ENCODE measurements around the gene UBE2V1. TPM values are rescaled to one million over a fixed set of nuclear protein-coding genes. Genes with fewer than 3 reads are reported as not detected.

The UBE2V1 gene
- total RNA-seq, 1 donor, result 105 TPM

- no peak for TF ChIP-seq CTCF (IDR thresholded peaks at IDR 0.05; ENCODE audit: insufficient read depth, low read length)
Measured at GRCh38 chr20:50056951-50057713, 55.8 kb downstream of the UBE2V1 start.

DNA sequence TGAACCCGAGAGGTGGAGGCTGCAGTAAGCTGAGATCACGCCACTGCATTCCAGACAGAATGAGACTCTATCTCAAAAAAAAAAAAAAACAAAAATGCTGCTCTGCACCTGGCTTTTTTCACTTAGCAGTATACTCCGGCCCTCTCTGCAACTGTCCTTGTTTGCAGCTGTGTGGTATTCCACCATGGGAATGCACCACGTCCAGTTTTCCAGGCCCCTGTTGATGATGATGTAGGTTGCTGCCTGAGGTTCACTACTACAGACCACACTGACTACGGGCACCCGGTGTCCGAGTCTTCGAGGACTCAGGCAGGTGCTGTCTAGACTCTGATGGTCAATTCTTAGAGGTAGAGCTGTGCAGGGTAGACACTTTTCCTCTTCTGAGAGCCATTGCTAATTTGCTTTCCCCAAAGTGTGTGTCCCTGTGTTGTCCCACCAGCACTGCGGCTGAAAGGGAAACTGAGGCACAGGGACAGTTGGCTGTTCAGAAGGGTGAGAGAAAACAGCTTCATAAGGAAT is 56.5 kb downstream of the UBE2V1 start:
- TF ChIP-seq CTCF (IDR thresholded peaks at IDR 0.05; ENCODE audit: insufficient read depth, low read length), result no peak
- DNase-seq (ENCODE audit: low read depth), result no peak
- no peak overlapping the region for H3K4me3 ChIP-seq (ENCODE audit: low read depth, low read length)

More at GRCh38 chr20:50056951-50057713, 55.8 kb downstream of the UBE2V1 start:
- H3K4me3 ChIP-seq (ENCODE audit: low read depth, low read length), result no peak overlapping the region
- no peak for DNase-seq (ENCODE audit: low read depth)

GRCh38 chr20:50055524-50056083 is 57.3 kb downstream of the UBE2V1 start:
- no peak for DNase-seq (ENCODE audit: low read depth)
- no peak for TF ChIP-seq CTCF (IDR thresholded peaks at IDR 0.05; ENCODE audit: insufficient read depth, low read length)
- no peak overlapping the region for H3K4me3 ChIP-seq (ENCODE audit: low read depth, low read length)

GRCh38 chr20:50054626-50055511 is 58.1 kb downstream of the UBE2V1 start:
- DNase-seq (ENCODE audit: low read depth), result peak; percentile 60
- no peak for TF ChIP-seq CTCF (IDR thresholded peaks at IDR 0.05; ENCODE audit: insufficient read depth, low read length)
- H3K4me3 ChIP-seq (ENCODE audit: low read depth, low read length), result no peak overlapping the region

DNA sequence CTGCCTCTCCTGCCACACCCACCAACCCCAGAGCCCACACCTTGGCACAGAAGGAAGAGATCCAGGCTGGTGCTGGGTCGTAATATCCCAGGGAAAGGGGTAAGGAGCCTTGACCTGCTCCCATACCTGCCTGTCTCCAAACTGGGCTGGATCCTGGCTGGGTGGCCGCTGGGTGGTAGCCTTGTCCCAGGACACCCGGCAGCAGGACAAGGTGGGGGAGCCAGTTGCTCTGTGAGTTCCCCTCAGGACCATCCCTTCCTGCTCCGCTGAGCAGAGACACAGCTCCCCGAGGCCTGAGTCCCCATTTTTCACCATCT is 58.8 kb downstream of the UBE2V1 start:
- no peak for TF ChIP-seq CTCF (IDR thresholded peaks at IDR 0.05; ENCODE audit: insufficient read depth, low read length)
- no peak for DNase-seq (ENCODE audit: low read depth)

GRCh38 chr20:50053362-50054230 is 59.4 kb downstream of the UBE2V1 start:
- no peak for DNase-seq (ENCODE audit: low read depth)
- no peak overlapping the region for H3K4me3 ChIP-seq (ENCODE audit: low read depth, low read length)
- no peak for TF ChIP-seq CTCF (IDR thresholded peaks at IDR 0.05; ENCODE audit: insufficient read depth, low read length)

More for the DNA sequence above, 58.8 kb downstream of the UBE2V1 start:
- no peak overlapping the region for H3K4me3 ChIP-seq (ENCODE audit: low read depth, low read length)

Data from fibroblast of the aortic adventitia (primary cell).